Fibroblast of skin of abdomen (primary cell): Measurements from ENCODE around the gene SLC26A6. TPM values are rescaled to one million over a fixed set of nuclear protein-coding genes. Genes with fewer than 3 reads are reported as not detected.

Experiments used
- DNase-seq: peaks from one replicate; pipeline ENCODE4 v3.0.0-alpha.2; 2013
- polyA plus RNA-seq, 2 experiments: library from polyadenylated mRNA; unstranded; fragments of 120-200 nt; gene quantifications; one replicate each; pipeline ENCODE4 v1.2.1, GENCODE V29; 2013; ENCODE audit not compliant: insufficient read length in 2 of 2

The SLC26A6 gene, protein sequence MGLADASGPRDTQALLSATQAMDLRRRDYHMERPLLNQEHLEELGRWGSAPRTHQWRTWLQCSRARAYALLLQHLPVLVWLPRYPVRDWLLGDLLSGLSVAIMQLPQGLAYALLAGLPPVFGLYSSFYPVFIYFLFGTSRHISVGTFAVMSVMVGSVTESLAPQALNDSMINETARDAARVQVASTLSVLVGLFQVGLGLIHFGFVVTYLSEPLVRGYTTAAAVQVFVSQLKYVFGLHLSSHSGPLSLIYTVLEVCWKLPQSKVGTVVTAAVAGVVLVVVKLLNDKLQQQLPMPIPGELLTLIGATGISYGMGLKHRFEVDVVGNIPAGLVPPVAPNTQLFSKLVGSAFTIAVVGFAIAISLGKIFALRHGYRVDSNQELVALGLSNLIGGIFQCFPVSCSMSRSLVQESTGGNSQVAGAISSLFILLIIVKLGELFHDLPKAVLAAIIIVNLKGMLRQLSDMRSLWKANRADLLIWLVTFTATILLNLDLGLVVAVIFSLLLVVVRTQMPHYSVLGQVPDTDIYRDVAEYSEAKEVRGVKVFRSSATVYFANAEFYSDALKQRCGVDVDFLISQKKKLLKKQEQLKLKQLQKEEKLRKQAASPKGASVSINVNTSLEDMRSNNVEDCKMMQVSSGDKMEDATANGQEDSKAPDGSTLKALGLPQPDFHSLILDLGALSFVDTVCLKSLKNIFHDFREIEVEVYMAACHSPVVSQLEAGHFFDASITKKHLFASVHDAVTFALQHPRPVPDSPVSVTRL
- 12.6 TPM for polyA plus RNA-seq (2013, experiment 1 of 2; ENCODE audit: insufficient read length)
- polyA plus RNA-seq (2013, experiment 2 of 2; ENCODE audit: insufficient read length) = 11.2 TPM

DNA sequence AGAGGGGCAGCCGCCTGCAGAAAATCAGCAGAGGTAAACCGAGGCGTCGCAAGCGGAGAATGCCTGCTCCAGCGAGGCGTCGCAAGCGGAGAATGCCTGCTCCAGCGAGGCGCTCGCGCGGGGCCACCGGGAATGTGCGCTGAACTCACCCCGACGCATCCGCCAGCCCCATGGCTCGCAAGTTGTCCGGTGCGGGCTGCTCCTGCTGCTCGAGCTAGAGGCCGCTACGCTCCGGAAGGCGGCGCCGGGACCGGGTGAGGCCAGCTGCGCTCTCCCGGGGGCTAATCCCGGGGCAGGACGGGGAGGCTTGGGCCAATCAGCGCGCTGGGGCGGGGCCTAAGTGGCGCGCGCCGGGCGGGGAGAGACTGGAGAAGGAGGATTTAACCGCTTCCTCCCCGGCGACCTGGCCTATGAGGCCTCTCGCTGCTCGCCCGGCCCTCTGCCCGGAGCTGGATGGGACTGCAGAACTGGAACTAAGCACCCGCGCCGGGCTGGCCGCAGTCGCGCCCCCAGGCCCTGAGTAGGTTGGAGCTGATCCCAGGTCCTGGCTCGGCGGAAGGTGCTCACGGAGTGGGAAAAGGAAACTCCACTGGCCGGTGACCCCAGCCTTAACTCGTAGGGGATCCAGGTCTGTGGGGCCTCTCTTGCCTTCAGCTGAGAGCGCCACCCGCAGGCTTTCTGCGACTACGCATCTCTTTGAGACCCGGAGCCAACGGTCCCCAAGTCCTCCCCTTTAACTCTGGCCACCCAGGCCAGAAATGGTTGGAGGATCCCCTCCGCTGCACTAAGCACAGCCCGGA is at the start of gene SLC26A6:
Gene SLC26A6 (minus strand): TSS at position 240 of the 800 bp plus-strand sequence. CDS start 68 bp downstream, at position 172.
- peak; percentile 95 for DNase-seq

DNA sequence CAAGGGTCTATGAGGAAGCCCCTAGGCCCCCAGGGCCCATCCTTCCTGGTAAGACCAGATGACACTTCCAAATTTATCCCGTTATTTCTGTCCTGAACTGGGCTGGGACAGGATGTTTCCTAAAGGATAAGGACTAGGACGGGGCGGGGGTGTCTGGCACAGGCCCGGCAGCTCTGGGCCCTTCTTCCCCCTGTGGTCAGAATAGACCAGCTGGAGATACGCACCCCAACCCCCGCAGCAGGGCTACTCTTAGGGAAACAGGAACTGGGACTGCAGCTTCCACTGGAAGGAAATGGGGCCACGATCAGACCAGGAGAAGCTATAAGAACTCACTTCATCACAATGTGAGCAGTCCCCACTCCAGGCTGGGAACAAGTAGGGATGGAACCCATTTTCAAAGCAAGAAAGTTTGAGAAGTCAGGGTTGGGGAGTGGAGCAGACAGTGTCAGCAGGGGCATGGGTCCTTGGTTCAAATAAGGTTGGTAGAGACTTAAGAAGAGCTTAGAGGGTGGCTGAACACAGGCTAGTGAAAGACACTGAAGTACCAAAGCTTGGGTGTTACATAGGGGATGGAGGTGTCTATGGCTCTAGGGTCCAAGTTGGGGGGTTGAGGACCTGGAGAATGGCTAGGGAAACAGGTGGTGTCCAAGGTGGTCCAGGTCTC is 49.4 kb upstream of the SLC26A6 start:
- DNase-seq = no peak

DNA sequence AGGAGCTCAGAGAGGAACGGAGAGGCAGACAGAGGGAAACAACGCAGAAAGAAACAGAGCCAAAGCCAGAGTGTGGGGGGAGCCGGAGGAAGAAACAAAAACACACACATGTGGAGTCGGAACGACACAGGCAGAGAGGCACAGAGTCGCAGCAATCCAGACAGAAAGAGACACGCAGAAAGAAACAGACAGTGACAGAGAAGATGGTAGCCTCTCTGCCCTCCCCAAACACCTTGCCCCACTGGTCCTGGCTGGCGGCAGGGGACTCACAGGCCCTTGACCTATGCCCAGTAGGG is 48.7 kb upstream of the SLC26A6 start:
- no peak for DNase-seq

DNA sequence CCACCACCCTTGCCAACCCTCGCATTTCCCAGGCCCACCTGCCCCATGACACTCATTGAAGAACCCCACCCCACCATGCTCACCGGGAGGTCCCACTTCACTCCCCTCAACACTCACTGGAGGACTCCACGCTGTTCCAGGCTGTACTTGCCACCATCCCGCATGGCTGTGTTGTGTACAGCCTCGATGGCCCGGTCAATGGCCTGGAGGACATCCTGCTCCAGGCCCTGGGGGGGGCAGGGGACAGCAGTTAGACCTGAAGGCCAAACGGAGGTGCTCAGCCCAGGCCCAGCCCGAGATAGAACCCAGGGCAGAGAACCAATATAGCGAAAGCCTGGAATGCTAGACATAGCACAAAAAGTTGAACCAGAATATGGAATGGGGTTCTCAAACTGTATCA is 47.5 kb upstream of the SLC26A6 start:
- DNase-seq = no peak

DNA sequence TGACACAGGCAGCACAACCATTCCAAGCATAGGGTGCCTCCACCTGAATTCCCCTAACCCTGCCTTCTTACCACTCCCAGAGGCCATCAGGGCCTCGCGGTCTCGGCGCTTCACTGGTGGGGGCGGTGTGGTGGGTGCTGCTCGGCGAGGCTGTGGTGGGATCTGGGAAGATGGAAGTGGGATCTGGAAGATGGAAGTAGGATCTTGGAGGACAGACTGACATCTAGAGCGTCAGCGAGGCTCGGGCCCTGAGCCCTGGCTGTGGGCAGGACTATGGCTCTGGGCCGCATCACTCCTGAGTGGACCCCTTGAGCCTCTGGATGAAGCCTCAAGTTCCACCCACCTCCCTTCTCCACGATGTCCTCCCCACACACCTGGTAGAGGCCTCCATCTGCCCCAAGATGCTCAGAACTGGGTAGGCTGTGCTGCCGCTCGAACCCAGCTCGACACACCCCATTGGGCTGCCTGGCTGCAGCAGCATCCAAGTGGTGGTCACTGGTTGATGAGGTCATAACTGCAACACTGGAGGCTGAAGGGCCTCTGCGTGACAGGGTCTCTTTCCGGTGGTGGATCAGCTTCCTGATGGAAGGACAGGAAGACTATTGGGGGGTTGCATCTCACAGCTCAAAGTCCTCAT is 46.8 kb upstream of the SLC26A6 start:
- no peak for DNase-seq

DNA sequence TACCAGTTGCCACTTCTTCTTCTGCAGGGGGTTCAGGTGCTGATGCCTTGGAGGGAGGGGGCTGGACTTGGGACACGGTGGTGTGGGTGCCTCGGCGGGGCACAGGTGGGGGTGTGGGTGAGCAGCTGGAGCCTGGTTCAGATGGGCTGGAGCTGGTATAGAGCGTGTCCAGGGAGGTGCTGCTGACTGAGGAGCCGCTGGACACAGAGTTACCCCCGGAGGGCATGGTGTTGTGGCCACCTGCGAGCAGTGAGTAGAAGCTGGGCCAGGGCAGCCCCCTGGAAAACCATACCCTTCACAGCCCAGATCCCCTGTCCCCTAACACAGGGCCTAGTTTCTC is 46.2 kb upstream of the SLC26A6 start:
- DNase-seq = no peak

DNA sequence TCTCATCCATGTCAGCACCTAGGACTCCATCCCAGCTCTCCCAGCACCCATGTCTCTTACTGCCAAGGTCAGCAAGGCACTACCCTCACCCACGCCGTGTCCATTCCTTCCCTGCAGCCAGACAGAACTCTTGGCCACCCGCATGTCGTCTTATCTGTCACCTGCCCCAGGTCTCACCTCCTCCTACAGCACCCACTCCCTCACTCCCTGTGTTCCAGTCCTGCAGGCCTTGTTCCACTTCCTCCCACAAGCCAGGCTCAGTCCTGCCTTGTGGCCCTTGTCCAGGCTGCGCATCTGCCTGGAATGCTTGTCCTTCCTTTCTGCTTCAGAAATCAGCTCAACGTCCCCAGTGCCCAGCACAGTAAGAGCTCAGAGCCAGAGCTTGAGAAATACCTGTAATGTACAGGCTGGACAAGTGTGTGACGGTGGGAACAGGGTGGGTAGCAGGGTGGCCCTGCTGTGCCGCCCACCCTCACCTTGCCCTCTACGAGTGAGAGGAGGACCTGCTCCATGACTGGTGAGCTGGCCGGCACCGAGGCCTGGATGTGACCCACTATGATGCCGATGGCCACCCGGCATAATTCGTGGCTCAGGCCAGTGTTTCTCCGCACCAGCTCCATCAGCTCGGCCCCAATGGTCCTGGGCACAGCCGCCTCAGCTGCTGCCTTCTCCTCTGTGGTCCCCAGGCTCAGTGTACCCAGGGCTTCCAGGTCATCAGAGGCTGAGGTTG is 45.7 kb upstream of the SLC26A6 start:
- no peak for DNase-seq

DNA sequence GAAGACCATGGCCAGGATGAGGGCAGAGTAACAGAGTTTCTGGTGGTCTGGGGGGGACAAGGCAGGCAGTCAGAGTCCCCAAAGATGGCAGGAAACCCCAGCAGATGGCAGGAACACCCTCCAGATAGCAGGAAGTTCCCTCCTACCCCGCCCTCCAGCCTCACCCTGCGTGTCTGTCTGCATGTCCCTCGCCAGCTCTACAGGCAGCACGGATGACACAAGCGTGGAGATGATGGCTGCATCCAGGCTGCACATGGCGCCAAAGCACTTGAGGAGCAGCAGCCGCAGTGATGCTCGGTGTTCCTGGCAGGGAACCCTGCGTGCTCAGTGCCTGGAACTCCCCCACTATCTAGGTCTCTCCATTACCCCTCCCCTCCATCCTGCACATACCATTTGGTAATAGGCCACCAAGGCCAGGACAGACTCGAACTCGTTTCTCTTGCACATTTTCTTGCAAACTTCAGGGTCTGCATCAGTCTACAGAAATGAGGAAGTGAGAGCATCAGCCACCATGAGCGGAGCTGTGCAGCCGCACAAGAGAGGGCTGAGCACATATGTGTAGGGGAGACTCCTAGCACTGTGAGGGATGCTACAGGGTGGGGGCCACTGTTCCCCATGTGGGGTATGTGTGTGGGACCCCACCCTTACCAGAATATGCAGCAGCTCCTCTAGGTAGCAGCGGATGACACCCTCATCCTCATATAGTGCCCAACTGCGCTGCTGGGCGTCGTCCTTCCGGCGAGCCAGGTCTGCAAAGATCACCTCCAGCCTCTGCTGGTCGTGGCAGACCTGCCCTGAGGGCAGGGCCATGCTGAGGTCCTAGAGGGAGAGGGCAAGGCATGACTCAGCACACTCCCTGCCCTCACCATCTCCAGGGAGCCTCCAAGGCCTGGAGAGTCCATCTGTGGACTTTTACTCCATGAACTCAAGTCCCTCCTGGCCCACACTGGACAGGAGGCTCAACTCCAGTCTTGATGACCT is 44.4 kb upstream of the SLC26A6 start:
- no peak for DNase-seq

DNA sequence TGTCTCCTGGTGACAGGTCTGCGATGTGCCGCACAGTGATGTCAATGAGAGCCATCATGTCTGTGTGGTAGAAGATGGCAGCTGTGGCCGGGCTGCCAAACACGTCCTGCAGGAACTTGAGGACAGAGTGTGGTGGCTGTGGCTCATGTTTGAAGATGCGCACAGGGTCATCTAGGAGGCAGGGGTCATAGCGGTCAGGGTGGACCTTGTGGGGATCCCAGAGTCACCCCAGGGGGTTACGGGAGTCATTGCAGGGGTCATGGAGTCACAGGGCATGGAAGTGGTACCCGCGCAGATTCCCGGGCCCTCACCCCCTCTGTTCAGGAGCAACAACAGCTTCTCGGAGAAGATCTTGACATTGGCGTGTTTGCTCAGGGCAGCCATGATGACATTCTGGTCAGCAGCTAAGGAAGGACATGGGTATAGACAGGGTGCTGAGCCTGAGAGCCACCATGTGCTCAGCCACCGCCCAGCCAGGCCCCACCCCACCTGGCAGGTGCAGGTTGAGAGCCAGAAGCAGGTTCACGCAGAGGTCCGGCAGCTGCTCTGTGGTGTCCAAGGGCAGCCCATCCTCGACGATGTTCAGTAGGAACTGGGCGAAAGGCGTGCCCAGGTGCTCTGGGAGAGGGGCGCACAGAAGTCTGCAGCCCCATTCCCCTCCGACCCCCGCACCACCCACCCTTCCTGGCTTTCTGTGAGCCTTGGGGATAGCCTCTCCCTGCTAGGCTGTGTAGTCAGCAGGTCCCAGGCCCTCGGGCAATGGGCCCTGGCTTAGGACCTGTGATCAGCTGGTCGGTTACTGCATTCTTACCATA is 43.5 kb upstream of the SLC26A6 start:
- DNase-seq = no peak

DNA sequence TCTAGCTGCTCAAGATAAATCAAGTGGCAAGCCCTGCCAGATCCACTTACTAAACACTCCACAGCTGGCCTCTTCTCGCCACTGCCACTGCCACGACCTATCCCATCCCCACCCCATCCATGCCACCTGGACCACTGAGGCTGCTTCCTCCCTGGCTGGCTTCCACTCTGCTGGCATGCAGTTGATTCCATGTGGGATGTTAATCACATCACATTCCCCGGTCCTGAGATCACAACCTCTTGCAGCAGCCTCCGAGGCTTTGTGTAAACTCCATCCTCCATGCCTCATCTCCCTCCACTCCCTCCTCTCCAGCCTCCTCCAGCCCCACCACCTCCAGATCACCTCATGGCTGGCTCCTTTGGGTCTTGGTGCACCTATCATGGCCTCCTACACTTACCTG is 42.8 kb upstream of the SLC26A6 start:
- DNase-seq = peak; percentile 36

DNA sequence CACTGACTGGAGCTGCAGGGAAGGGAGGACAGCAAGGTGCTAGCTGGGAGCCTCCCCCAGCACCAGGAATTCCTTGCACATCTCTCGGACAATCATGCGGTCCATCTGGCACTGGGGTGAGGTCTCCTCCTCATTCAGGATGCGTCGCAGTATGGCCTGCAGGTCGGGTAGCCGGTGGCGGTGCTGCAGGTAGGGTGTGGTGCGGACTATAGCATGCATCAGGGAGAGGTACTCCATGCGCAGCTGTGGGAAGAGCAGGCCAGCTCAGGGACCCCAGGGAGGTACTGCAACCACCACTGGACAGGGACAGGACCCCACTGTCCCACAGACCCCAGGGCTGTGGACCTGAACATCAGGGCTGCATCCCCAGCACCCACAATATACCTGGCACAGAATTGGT is 39.2 kb upstream of the SLC26A6 start:
- DNase-seq = no peak

DNA sequence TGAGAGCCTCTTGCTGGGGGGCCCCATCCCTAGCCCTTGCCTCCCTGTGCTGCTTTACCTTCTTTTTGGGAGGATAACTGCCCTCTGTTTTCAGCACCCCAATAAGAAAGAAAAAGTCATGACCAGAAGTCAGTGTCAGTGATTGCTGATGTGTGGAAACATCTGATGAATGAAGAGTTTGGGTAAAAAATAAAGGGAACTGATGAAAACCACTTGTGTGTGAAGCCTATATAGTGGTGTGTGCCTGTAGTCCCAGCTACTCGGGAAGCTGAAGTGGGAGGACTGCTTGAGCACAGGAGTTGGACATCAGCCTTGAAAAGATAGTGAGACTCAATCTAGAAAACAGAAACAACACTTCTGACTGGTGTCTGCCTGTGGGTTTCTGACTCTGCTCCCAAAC is 37.3 kb upstream of the SLC26A6 start:
- DNase-seq = no peak

DNA sequence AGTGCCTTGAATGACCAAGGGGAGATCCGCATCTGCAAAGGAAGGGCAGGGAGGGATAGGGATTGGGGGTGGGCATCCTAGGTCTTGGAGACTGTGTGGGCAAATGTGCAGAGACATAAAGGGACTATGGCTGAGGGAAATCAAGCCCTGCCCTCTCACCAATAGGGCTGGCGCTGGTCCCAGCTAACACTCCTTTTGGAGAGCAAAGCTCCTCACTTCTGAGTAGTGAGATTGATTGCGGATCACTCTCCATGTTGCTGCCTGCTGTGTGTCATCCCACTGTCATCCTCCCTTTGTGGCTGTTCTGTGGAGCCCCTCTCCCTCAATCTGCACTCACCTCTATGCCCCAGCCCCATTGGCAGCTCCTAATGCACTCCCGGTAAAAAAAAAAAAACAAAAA is 29.7 kb upstream of the SLC26A6 start:
- no peak for DNase-seq

DNA sequence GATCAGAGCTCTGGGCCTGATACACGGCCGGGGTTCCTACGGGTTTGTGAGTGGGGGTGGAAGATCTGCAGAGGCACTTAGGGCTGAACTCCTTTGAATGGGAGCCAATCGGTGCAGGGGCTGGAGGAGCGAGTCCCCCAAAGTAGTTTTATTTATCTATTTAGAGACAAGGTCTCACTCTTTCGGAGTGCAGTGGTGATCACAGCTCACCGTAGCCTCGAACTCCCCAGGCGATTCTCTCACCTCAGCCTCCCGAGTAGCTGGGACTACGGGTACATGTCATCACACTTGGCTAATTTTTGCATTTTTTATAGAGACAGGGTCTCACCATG is 29.0 kb upstream of the SLC26A6 start:
- no peak for DNase-seq

DNA sequence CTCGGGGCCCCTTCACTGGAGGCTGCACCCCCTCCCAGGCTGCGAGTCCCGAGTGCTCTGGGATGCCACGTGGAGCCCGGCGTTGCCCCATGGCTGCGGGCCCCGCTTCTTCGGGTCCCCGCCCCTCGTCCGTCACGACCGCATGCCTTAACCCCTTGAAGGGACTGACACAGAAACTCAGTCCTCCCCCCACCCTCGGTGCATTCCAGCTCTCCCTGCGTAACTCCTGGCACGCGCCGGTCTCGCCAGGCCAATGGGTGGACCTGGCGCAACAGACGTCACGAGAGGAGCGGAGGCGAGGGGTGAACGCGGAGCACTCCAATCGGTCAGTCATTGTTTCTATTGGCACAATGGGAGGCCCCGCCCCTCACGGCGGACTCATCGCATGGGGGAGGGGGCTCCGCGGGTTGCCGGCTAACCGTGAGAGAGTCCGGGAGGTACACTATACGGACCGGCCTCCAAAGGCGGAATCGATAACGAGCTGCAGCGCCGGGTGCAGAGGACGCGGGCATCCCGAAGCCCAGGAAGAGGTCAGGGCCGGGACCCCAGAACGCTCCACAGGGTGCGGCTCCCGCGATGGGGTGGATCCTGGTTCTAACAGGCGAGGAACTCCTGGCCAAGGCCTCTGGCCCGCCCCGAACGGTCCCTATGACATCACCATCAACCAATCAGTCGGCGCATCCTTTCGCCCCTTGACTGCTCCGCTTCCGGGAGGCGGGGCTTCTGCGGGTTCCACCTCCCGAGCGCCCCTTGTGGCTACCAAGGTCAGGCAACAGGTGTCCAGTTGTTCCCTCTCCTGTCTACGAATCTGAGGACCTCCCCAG is 28.4 kb upstream of the SLC26A6 start:
- peak; percentile 94 for DNase-seq

DNA sequence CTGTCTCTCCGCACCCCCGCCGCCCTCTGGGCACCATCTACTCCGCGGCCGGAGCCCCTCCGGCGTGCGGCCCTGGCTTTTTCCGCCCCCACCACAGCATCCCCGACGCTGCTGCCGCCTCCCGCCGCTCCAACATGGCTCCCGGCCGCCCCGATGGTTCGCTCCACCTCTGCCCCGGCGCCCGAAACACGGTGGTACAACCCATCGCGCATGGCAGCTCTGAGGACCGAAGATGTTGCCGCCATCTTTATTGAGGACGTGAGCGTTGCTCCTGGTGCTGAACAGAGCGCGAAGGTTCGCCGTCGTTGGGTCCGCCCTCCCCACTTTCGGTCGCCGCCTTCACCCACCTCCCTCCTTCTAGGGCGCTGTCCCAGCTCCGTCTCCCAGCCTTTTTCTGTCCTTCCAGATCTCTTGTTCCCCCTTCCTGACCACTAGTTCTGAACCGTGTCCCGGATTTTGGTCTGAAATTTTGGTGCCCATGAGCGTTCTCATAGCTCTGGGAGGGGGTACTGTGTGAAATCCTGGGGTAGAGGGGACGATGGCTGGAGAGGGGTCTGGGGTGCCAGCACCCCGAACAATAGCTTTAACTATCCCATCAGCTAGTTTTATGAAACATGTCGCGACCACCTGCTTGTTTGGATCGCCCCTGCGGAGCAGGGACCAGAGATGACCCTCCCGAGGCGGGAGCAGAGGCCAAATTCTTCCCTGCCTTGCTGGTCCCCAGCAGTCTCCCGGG is 27.7 kb upstream of the SLC26A6 start, which contains the start of gene CELSR3:
Gene CELSR3 (minus strand): TSS at position 134 of the 736 bp plus-strand sequence. CDS start 252 bp downstream, outside the sequence.
- peak; percentile 84 for DNase-seq

DNA sequence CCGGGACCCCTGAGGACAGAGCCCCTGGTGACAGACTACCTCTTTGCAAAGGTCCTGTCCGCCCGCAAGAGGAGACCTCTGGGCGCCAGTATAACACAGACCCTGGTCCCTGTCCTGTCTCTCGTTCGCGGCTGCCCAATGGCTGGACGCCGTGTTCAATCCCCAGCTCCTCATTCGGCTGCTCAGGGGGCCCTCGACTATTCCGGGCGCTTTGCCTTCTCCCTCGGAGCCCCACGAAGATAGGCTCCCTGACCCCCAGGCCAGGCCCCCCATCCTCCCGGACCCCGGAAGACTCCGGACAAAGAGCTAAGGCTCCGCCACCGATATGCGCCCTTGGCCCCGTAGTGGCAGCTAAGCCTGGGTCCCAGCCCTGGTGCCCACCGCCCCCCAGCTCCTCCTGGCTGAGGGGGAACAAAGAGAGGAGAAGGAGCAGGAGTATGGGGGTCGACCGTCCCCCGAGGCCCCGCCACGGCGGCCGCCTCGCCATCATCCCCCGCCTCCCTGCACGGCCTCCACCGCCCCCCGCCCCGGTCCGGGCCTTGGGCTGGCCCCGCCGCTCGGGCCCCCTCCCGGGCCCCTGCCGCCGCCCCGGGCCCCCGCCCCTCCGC is 27.0 kb upstream of the SLC26A6 start:
- no peak for DNase-seq
